Glomerular endothelial cell (primary cell): ENCODE results near the gene SVOPL. TPM values are rescaled to one million over a fixed set of nuclear protein-coding genes. Genes with fewer than 3 reads are reported as not detected.

ENCODE experiments used
- DNase-seq: peaks from one replicate; pipeline ENCODE4 v3.0.0-alpha.2; 2011; ENCODE audit warnings: low read depth, low spot score; ENCODE audit errors: extremely low read depth
- total RNA-seq: library from RNA; depleted of rRNA; stranded (reverse); fragments of >200 nt; gene quantifications from 2 replicates; pipeline ENCODE4 v1.2.3, GENCODE V29; 2015

SVOPL gene
- total RNA-seq, 1 donor from 2014 or later = not detected

DNA sequence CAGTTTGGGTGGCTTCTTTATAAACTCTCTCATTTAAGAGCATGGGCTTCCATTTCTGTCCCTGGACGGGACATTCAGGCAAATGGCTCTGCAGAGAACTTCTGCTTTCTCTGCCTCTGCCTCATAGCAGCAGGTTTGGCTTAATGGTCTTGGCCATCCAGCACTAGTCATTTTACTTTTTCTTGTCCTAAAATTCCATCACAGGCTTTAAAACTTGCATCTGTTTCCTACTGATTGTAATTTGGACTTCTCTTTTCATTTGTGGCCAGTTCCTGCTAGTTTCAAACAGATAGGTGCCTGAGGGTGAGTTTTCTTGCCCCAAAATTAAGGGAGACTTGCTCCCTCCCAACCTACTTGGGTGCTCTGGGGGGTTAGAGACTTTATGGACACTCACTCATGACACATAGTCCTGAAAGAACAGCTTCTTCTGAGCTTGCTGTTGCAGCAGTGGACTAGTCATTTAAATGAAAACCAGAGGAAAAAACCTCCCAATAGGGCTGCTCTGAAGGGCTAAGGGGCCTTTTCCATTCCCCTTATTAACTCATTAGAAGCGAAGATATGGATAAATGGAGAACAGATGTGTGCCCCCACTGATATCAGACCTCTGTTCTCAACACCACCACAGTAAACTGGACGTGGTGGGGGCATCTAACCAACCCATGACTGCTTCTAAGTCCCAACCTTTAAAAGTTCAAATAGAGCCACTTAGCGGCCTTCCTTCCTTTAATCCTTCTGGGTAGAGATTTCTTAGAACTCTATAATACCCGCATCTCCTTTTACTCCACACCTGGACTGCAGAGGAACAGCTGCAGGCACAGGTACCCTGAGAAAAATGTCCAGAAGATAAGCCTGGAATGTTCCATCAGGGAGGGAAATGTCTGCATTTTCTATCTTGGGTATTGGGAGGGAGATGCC is 38.8 kb downstream of the SVOPL start:
- no peak for DNase-seq

DNA sequence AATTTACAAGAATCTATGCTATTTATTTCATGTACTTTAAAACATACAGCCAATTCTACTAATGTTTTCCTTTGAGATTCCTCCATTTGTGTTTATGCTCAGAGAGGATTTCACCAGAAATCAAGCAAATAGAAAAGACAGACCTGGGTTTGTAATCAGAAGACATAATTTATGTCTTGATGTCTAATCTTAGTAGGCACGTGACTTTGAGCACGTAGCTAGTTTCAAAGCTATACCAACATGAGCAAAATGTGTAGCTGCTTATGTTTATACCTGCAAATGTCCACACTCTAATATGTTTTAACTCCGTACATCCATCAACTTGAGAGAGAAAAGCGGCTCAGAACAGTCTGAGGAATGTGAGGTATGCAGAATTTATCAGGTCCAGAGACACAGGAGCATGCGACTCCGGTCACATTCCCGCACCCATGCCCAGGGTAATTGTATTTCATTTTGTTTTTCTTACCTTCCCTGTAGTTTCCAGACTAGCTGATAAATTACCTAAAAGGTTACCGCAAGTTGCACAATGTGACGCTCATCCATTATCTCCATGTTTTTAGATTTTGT is 40.0 kb downstream of the SVOPL start:
- no peak for DNase-seq

DNA sequence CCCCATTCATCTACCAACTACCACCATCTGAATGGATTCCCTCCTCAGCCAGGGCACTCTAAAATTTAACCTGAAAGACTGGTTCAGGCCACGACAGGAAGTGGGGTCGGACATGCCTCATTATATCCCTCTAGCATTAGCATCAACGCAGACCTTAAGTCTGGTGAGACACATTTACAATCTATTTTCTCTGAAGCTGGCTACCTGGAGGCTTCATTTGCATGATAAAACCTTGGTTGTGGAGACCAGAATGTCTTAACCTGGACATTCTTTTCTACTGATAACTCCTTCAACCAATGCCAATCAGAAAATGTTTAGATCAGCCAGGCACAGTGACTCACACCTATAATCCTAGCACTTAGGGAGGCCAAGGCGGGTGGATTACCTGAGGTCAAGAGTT is 42.3 kb downstream of the SVOPL start:
- DNase-seq = no peak

DNA sequence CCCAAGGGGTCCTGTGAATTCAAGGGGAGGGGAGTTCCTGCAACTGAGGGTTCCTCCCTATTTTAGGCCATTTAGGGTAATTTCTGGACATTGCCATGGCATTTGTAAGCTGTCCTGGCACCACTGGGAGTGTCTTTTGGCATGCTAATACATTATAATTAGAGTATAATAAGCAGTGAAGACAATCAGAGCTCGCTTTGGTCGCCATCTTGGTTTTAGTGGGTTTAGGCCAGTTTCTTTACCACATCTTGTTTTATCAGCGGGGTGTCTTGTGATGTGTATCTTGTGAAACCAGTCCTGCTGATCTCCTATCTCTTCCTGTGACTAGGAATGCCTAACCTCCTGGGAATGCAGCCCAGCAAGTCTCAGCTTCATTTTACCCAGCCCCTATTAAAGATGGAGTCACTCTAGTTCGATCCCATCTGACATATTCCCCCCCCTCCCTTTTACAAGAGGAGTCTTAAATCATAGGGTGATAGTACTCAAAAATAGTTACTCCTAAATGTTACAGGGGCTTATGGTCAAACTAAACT is 43.2 kb downstream of the SVOPL start:
- no peak for DNase-seq

DNA sequence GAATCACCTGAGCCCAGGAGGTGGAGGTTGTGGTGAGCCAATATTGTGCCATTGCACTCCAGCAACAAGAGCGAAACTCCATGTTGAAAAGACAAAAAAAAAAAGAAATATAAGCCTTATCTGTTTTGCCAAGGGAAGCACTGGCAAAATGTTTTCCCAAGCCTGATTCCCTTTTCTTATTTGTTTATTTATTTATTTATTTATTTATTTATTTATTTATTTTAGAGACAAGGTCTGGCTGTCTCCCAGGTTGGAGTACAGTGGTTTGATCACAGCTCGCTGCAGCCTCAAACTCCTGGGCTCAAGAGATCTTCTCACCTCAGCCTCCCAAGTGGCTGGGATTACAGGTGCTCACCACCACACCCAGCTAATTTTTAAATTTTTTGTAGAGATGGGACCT is 44.2 kb downstream of the SVOPL start:
- DNase-seq = no peak

DNA sequence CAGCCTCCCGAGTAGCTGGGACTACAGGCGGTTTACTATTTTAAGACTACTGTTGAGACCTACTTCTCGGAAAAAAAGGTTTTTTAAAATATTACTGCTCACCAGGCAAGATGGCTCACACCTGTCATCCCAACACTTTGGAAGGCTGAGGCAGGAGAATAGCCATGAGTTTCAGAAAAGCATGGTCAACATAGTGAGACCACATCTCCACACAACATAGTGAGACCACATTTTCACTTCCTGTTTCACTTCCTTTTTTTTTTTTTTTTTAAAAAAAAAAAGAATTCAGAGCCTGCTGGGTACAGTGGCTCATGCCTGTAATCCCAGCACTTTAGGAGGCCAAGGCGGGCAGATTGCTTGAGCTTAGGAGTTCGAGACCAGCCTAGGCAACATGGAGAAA is 46.5 kb downstream of the SVOPL start:
- no peak for DNase-seq

DNA sequence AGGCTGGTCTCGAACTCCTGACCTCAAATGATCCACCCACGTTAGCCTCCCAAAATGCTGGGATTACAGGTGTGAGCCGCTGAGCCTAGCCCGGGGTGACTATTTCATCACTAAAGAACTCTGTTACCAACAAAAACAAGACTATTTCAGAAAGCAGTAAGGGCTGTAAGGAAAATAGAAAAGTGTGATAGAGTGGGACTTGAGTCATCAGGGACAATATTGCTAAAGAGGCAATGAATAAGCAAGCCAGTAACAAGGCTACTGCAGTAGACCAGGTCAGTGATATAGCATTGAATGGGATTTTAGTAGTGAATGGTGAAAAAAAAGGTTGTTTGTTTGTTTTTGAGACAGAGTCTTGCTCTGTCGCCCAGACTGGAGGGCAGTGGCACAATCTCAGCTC is 51.7 kb downstream of the SVOPL start:
- no peak for DNase-seq

DNA sequence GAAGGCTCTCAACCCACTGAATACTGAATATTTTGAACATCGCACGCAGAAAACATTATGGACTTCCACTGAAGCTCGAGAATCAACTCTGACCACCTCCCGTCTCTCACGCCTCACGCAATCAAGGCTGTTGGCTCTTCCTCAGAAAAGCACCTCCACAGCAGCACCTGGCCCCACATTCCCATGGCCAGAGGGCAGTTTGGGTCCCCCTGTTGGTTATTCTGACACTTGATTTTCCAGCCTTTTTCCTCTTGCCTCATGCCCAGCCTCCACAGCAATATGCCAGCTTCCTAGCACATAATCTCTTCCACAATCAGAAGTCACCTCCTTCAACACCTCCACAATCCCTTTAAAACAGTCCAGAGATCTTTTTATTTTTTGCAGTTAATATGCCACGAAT is 55.9 kb downstream of the SVOPL start:
- DNase-seq = no peak

DNA sequence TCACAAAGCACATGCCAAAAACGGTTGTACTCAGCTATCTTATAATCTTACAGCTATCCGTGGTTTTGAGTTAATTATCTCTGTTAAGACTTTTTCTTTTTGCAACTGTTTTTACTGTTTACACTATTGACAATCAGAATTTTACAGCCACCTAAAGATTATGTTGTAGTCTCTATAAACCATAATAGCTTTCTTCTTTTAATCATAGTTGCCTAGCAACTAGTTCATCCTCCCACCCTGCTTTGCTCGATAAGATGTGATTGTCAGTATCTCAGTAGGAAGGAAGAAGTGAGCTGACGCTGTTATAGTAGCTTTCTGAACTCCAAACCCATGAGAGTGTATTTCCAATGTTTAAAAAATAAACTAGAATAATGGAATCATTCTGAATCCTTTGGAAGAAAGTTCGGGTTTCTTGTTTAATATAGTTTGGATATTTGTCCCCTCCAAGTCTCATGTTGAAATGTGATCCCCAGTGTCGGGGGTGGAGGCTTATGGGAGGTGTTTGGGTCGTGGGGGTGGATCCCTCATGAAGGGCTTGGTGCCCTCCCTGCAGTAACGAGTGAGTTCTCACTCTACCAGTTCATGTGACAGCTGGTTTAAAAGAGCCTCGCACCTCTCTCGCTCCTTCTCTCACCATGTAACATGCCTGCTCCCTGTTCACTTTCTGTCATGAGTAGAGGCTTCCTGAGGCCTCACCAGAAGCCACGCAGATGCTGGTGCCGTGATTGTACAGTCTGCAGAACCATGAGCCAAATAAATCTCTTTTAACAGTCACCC is 68.1 kb downstream of the SVOPL start:
- DNase-seq = no peak

DNA sequence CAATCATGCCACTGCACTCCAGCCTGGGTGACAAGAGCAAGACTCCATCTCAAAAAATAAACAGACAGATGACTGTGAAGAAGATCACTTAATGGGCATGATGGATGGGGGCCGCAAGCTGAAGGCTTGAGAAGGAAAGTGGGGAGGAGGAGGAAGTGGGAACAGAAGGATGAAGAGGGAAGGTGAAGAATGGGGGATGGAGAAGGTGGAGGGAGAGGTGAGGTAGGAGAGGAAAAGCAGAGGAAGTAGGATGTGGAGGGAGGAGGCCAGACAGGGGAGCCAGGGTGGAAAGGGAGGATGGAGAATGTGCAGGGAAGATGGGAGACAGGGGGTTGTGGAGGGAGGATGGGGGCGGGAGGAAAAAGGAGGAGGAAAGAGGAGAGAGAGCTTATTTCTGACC is 68.8 kb downstream of the SVOPL start:
- DNase-seq = no peak

DNA sequence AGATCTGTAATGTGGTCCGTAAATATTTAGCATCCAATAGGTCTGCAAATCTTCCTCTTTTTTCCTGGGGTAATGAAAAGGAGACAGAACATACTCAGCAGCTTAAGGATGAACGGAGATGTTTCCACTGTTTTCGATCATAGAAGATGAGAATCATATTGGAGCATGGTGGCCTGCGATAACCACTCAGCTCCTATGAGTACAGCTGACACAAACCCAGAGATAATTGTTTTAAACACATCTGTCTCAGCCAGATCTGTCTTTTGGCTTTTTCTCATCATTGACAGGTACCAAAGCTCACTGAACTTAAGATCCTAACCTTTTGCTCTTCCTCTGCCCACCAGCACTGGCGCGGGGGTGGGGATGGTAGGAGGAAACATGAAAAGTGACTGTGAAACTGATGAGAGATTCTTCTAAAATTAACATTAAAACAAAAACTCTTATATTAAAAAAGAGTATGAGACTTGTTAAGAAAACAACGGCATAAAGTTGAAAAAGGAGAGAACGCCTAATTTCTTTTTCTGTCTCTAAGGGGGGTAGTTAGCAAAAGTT is 71.0 kb downstream of the SVOPL start:
- DNase-seq = no peak

DNA sequence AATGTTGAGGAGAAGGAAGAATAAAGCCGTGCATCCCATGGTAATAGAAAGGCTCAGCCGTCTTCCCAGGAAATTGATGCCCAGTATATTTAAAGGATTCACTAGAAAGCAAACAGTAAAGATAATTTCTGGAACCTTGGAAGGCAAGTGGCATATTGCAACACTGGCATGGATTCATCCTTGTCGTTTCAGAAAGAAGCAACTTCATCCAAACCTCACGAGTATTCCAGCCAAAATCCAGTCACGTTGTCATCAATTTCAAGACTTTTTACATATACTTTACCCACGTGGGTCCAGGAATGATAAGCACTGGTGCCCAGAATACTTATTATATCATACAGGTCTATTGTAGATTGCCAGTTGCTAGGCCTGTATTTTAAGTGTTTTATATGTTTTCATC is 73.8 kb downstream of the SVOPL start:
- DNase-seq = no peak

DNA sequence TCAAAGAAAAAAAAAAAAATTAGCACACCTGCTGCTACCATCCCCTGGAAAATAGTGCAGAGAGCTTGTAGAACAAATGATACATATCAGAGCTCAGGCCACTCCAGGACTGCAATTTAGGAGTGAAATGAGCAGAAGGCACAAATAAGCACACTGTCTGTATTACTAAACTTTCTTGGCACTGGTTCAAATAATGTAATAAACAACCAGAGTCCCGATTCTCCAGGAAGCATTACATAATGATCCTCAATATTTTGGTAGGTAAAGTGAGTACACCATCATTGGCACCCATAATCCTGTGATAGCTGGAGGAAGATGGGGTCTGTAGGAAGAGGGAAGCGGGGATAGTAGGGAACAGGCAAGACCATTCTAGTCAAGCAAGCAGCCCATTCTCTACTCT is 74.3 kb downstream of the SVOPL start:
- no peak for DNase-seq

DNA sequence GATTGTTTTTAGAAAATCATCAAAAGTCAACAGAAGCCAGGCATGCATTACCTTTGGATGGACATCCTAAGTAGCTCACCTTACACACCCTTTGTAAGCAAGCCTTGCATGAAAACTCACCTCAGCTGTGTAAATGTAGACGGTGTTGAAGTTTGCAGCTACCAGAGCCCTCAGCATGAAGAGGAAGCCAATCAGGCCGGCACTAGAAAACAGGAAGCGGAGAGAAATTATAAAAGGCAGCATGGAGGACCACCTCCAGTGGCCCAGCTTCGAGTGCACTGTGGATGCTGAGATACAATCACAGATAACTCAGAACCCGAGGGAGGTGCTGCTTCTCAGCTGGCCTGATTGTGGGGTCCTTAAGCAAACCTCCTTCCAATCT is 75.3 kb downstream of the SVOPL start:
- no peak for DNase-seq

DNA sequence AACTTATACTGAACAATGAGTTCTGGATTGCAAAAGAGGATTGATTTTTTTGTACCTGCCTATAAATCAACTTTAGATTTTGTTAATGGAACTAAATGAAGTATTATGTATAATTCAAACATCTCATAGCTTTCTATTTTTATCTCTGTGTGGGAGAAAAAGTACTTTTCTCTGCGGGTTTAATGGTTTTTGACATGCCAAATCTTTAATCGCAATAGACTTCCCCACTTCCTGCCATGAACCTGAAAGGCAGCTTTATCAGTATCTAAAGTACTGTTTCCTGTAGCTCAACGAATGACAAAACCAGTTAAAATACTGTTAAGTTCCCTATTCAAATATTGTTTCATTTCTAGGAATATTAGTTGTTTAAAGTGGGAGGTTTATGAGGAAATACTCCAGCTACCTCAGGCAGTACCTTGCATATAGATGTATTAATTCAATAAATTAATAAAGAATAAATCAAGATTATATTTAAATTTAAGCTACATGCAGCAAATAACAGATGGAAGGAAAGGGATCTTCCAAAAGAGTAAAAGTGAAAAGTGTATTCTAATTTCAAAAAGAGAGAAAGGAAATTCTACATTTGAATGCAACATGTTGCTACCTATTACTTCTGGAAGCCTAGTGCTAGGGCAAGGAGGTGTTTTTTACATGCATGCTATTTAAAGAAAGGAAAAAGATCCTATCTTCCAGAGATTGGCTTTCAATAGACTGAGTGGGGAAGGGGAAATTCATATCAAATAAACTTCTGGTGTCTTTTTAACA is 75.9 kb downstream of the SVOPL start:
- DNase-seq = no peak

DNA sequence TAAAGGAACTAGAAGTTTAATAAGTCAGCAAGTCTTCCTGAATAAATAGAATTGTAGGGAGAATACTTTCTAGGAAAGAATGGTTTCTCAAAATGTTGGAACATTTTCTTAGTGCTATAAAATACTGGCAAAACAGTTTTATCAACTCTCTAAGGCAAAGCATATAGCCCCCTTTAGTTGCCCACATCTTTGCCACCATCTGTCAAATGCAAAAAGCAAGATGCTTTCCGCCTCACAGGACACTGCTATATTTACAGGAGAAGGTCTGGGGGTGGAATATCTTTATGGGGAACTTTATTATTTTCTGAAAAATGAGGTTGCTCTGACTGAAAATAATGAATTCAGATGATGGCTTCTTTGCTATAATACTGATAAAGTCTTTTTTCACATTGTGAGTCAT is 78.3 kb downstream of the SVOPL start:
- no peak for DNase-seq

DNA sequence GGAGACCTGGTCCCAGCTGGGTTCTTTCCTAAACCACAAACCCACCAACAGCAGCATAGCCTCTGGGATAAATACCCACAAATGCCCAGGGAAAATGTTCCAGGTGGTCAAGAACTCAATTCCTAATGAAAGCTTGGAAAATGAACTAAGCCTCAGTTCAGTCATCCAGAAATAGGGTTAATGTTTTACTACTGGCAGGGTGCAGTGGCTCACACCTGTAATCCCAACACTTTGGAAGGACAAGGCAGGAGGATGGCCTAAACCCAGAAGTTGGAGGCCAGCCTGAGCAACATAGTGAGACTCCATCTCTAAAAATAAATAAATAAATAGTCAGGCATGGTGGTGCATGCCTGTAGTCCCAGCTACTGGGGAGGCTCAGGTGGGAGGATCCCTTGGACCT is 82.2 kb downstream of the SVOPL start:
- DNase-seq = no peak

DNA sequence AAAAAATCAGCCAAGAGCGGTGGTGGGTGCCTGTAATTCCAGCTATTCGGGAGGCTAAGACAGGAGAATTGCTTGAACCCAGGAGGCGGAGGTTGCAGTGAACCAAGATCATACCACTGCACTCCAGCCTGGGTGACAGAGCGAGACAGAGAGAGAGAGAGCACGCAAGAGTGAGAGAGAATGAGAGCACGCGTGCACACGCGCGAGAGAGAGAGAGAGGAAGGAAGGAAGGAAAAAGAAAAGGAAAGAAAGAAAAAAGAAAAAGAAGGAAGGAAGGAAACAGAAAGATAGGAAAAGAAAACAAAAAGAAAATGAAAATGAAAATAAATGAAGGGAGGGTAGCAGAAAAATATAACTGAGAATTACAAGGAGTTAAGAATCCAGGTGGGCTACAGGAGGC is 82.7 kb downstream of the SVOPL start:
- no peak for DNase-seq

DNA sequence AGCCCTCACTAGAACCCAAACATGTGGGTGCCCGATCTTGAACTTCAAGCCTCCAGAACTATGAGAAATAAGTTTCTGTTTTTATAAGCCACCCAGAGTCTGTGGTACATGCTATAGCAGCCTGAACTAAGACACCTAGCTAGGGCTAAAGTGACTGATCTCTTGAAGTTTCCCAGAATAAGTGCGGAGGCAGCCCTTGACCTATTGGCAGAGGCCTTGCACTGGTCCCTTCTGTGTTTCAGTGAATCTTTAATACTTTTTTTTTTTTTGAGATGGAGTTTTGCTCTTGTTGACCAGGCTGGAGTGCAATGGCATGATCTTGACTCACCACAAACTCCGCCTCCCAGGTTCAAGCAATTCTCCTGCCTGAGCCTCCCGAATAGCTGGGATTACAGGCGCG is 85.1 kb downstream of the SVOPL start:
- DNase-seq = no peak

DNA sequence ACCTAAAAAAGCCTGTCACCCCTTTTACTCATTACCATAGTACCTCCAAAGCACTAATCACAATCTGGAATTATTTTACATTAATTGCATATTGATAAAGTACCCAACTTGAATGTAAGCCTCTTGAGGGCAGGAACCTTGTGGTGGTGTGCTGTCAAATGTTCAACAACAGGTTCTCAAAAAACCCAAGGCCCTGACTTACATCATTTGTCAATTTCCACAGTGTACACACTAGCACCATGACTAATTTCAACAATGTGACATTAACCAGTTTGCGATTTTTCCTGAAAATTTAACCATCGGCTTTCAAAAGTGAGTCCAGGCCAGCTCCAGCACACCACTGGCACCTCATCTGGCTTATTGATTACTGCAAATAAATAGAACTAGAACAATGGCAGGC is 87.5 kb downstream of the SVOPL start:
- no peak for DNase-seq
